GM18858 (cell line): ENCODE measurements around the gene SLC12A3.
A peak's percentile ranks its signal among the peaks of the same experiment; 100 is the strongest.

Source experiments
- ATAC-seq: cut with Tn5 transposase; IDR thresholded peaks from one replicate; pipeline ENCODE4 v1.9.1; 2021; ENCODE audit not compliant: unreplicated experiment

Gene SLC12A3

GRCh38 chr16:56938664-56939513 is 73.9 kb downstream of the SLC12A3 start:
- no peak for ATAC-seq

GRCh38 chr16:56939801-56940200 is 74.8 kb downstream of the SLC12A3 start:
- ATAC-seq, result no peak

GRCh38 chr16:56941092-56941491 is 76.1 kb downstream of the SLC12A3 start:
- no peak for ATAC-seq

GRCh38 chr16:56941856-56942331 is 76.9 kb downstream of the SLC12A3 start:
- no peak for ATAC-seq

- no peak for ATAC-seq
These were observed 78.9 kb downstream of the SLC12A3 start for GRCh38 chr16:56943761-56944375.

- peak; percentile 42 for ATAC-seq
These were observed 80.2 kb downstream of the SLC12A3 start for GRCh38 chr16:56944954-56945839.

GRCh38 chr16:56945847-56946527 is 81.0 kb downstream of the SLC12A3 start:
- no peak for ATAC-seq

GRCh38 chr16:56946767-56947603 is 82.0 kb downstream of the SLC12A3 start:
- no peak for ATAC-seq

GRCh38 chr16:56947604-56947995 is 82.6 kb downstream of the SLC12A3 start:
- ATAC-seq, result no peak

GRCh38 chr16:56948234-56948633 is 83.2 kb downstream of the SLC12A3 start:
- ATAC-seq, result no peak

GRCh38 chr16:56950051-56950450 is 85.0 kb downstream of the SLC12A3 start:
- ATAC-seq, result no peak

GRCh38 chr16:56950455-56950854 is 85.4 kb downstream of the SLC12A3 start:
- ATAC-seq, result no peak

GRCh38 chr16:56950881-56951771 is 86.1 kb downstream of the SLC12A3 start:
- ATAC-seq, result peak; percentile 49

GRCh38 chr16:56953006-56953405 is 88.0 kb downstream of the SLC12A3 start:
- no peak for ATAC-seq

GRCh38 chr16:56956076-56956475 is 91.1 kb downstream of the SLC12A3 start:
- no peak for ATAC-seq

- no peak for ATAC-seq
These were observed 91.7 kb downstream of the SLC12A3 start for GRCh38 chr16:56956756-56957155.

- no peak for ATAC-seq
These were observed 95.8 kb downstream of the SLC12A3 start for GRCh38 chr16:56960681-56961281.

GRCh38 chr16:56961386-56961785 is 96.4 kb downstream of the SLC12A3 start:
- ATAC-seq, result no peak
